Uterus (tissue), 2 donors: Measurements from ENCODE around the gene SGPL1.

Source experiments
- POLR2A ChIP-seq, 2 donors: fragments of 450-650 bp; IDR thresholded peaks; one replicate each; pipeline ENCODE4 v1.6.1; 2016; ENCODE audit warnings: antibody characterized with exemption in 2 of 2, mild to moderate bottlenecking in 1 of 2, moderate library complexity in 1 of 2
- TF ChIP-seq, protein P1 (sequence below), 4 experiments: fragments of 200-600 bp in 2 of 4; fragments of 450-650 bp in 2 of 4; sonication (generic) in 2 of 4; IDR thresholded peaks; one replicate each; pipeline ENCODE4 v1.5.1; 2016 to 2019; ENCODE audit warnings: antibody characterized with exemption in 4 of 4, mild to moderate bottlenecking in 2 of 4, moderate library complexity in 1 of 4

DNA sequence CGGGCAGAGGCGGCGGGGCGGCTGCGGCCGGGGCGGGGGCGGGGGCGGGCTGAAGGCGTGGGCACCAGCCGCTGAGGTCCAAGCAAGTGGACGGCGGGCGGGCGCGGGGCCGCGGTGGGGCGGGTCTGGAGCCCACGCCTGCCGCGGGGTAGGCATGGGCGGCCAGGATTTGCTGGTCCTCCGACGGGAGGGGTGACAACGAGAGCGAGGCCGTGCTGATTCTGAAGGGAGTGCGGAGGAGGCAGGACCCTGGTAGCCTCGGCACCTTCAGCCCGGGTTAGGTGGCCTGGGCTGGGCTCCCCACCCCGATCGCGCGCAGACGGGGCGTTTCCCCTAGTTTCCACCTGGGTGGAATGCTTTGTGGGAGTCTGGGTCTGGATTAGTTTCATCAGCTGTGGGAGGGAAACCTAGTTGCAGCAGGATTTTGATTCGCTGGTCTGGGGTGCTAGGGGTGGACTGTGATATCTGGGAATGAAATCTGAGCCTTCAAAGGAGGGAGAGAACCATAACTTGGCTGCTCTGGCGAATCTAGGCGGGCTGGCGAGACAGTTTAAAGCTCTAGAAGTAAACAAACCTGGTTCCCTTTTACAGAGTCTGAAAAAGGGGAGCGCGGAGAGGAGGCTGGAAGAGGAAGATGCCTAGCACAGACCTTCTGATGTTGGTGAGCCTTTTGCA lies 609 bp downstream of the SGPL1 start:
- TF ChIP-seq, protein P1, sequence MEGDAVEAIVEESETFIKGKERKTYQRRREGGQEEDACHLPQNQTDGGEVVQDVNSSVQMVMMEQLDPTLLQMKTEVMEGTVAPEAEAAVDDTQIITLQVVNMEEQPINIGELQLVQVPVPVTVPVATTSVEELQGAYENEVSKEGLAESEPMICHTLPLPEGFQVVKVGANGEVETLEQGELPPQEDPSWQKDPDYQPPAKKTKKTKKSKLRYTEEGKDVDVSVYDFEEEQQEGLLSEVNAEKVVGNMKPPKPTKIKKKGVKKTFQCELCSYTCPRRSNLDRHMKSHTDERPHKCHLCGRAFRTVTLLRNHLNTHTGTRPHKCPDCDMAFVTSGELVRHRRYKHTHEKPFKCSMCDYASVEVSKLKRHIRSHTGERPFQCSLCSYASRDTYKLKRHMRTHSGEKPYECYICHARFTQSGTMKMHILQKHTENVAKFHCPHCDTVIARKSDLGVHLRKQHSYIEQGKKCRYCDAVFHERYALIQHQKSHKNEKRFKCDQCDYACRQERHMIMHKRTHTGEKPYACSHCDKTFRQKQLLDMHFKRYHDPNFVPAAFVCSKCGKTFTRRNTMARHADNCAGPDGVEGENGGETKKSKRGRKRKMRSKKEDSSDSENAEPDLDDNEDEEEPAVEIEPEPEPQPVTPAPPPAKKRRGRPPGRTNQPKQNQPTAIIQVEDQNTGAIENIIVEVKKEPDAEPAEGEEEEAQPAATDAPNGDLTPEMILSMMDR (IDR thresholded peaks at IDR 0.05) = no peak
- TF ChIP-seq POLR2A (IDR thresholded peaks at IDR 0.05) = peak; percentile 28 to 54
